Gastrocnemius medialis (tissue), 4 donors: ENCODE data around the gene USH1C.

ENCODE experiments used
- POLR2A ChIP-seq, 2 donors: fragments of 450-650 bp; IDR thresholded peaks; one replicate each; pipeline ENCODE4 v1.6.1; 2017; ENCODE audit warnings: antibody characterized with exemption in 2 of 2, mild to moderate bottlenecking in 2 of 2, moderate library complexity in 2 of 2
- TF ChIP-seq, protein P1 (sequence below), 5 experiments: fragments of 450-650 bp in 3 of 5; fragments of 200-600 bp in 2 of 5; sonication (generic) in 2 of 5; IDR thresholded peaks in 4 of 5; conservative IDR thresholded peaks in 1 of 5; 1 replicate in 4 of 5; 2 replicates in 1 of 5; pipeline ENCODE4 v1.5.1; 2016 to 2019; ENCODE audit warnings: antibody characterized with exemption in 5 of 5, mild to moderate bottlenecking in 3 of 5, moderate library complexity in 3 of 5

DNA sequence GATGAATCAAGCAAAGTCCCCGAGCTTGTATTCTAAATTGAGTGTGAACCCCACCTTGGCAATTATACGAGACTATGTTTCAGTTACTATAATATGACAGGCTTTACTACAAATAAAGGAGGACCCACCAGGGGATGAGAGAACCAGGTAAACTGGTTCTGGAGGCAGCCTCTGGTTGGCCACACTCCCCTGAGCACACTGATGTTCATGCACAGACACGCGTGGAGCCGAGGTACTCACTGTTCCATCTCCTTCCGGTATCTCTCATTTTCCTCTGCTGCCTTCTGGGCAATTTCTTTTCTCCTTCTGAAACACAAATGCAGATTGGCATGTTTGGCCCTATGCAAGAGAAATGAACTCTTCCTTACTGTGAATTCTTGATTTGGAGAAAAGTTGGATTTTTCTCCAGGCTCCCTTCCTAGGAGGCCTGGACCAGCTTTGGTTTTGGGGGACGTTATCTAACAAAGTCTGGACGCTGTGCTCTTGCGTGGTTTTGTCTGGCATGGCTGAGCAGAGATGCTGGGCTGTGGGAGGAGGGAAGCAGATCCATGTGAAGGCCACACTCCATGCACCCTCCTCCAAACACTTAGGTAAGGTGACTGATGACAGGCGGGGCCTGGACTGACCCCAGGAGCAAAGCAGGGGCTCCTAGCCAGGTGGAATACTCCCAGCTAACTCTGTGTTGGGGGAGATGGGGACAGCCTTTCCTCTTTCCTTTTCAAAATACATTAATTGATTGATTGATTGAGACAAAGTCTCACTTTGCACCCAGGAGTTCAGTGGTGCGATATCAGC lies 22.9 kb downstream of the USH1C start:
- TF ChIP-seq, protein P1, sequence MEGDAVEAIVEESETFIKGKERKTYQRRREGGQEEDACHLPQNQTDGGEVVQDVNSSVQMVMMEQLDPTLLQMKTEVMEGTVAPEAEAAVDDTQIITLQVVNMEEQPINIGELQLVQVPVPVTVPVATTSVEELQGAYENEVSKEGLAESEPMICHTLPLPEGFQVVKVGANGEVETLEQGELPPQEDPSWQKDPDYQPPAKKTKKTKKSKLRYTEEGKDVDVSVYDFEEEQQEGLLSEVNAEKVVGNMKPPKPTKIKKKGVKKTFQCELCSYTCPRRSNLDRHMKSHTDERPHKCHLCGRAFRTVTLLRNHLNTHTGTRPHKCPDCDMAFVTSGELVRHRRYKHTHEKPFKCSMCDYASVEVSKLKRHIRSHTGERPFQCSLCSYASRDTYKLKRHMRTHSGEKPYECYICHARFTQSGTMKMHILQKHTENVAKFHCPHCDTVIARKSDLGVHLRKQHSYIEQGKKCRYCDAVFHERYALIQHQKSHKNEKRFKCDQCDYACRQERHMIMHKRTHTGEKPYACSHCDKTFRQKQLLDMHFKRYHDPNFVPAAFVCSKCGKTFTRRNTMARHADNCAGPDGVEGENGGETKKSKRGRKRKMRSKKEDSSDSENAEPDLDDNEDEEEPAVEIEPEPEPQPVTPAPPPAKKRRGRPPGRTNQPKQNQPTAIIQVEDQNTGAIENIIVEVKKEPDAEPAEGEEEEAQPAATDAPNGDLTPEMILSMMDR (IDR thresholded peaks at IDR 0.05 in 4 of 5, conservative IDR thresholded peaks at IDR 0.05 in 1 of 5): no peak
- TF ChIP-seq POLR2A (IDR thresholded peaks at IDR 0.05): no peak
